Endothelial cell of umbilical vein (primary cell): ENCODE measurements around the gene VEPH1.

Source experiments
- POLR2A ChIP-seq: IDR thresholded peaks from 2 replicates; pipeline ENCODE4 v1.6.1; 2012; ENCODE audit warnings: low read depth, mild to moderate bottlenecking, control low read depth, low read length
- POLR2AphosphoS5 ChIP-seq: IDR thresholded peaks from 2 replicates; pipeline ENCODE4 v1.6.1; 2012; ENCODE audit warnings: low read depth, mild to moderate bottlenecking, control low read depth, low read length, moderate library complexity; ENCODE audit not compliant: insufficient read depth

DNA sequence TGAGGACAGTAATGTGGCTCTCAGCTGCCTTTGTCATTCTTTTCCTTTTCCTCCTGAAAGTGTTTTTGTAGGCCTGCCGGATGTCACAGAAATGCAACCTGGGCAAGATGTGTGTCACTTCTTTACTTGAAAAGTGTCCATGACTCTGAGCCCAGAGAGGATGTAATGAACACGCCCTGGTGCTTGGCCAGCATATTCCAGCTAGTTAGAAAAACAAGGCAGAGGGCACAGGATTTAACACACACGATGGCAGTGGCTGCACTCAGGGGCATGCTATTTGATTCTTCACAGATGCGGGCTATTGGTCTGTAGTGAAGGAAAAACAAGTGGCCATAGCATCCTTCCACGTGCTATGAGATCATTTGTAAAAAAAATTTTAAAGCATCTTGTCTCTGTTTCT, 96.8 kb downstream of the VEPH1 start:
- TF ChIP-seq POLR2AphosphoS5 (no peak), POLR2A (no peak)
